GM20000 (cell line): ENCODE measurements around the gene RGS5.

Experiments
- DNase-seq: peaks from one replicate; pipeline ENCODE4 v3.0.0; 2012; ENCODE audit warnings: low spot score
- CTCF ChIP-seq: IDR thresholded peaks from 2 replicates; pipeline ENCODE4 v1.5.1; 2012; ENCODE audit warnings: mild to moderate bottlenecking, control low read depth; ENCODE audit errors: extremely low read depth, missing control alignments

RGS5 gene

GRCh38 chr1:163170975-163171676 is 31.6 kb downstream of the RGS5 start:
- no peak for DNase-seq

GRCh38 chr1:163170331-163170730 is 32.4 kb downstream of the RGS5 start:
- DNase-seq, result no peak

More at GRCh38 chr1:163170975-163171676, 31.6 kb downstream of the RGS5 start:
- no peak for TF ChIP-seq CTCF

GRCh38 chr1:163169553-163169952 is 33.2 kb downstream of the RGS5 start:
- TF ChIP-seq CTCF, result no peak
- DNase-seq, result no peak

More at GRCh38 chr1:163170331-163170730, 32.4 kb downstream of the RGS5 start:
- TF ChIP-seq CTCF, result no peak

GRCh38 chr1:163168053-163168452 is 34.7 kb downstream of the RGS5 start:
- DNase-seq, result no peak
- TF ChIP-seq CTCF, result no peak

GRCh38 chr1:163166886-163167555 is 35.7 kb downstream of the RGS5 start:
- DNase-seq, result no peak
- TF ChIP-seq CTCF, result no peak

- DNase-seq, result no peak
- no peak for TF ChIP-seq CTCF
Measured at GRCh38 chr1:163165119-163165518, 37.6 kb downstream of the RGS5 start.

GRCh38 chr1:163163881-163164582 is 38.7 kb downstream of the RGS5 start:
- DNase-seq, result no peak
- no peak for TF ChIP-seq CTCF
